Fibroblast of pulmonary artery (primary cell): Measurements from ENCODE around the gene GTSF1L.

Source experiments
- DNase-seq: peaks from one replicate; pipeline ENCODE4 v3.0.0-alpha.2; 2010; ENCODE audit warnings: low read depth
- H3K4me3 ChIP-seq: replicated peaks from 2 replicates; pipeline ENCODE4 v1.5.1; 2011; ENCODE audit warnings: low read depth, mild to moderate bottlenecking, control low read depth, low read length, moderate library complexity
- TF ChIP-seq, protein P1 (sequence below): IDR thresholded peaks from 2 replicates; pipeline ENCODE4 v1.5.1; 2011; ENCODE audit warnings: mild to moderate bottlenecking, control low read depth, low read length, inconsistent platforms; ENCODE audit errors: missing control alignments

The GTSF1L gene

DNA sequence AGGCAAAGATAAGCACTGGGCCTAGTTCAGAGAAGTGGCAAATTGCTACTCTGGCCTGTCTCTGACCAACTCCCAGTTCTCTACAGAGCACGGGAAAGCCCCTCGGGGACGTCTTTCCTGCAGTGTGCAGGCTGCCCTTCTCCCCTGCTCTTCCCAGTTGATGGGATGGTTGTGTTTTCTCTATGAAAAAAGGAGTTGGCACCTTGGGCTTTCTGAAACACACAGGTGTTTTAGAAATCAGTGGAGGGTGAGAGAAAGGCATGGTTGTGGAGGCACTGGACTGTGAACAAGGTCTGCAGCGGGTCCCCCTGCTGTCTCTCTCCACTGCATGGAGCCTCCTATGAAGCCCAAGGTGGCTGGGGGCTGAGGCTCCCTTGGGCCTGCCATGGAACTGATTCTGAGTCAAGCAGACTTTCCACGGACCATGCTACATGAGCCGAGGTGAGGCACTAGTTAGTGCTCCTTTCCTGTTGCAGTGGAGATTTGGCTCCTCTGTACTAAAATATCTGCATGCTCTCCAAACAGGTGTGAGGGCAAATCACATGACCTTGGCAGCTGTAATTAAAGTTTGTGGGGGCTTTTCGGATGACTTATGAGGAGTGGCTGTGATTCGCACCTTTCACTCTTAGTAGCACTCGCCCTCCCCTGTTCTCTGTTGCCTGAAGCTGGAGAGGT is 16.3 kb downstream of the GTSF1L start:
- TF ChIP-seq, protein P1, sequence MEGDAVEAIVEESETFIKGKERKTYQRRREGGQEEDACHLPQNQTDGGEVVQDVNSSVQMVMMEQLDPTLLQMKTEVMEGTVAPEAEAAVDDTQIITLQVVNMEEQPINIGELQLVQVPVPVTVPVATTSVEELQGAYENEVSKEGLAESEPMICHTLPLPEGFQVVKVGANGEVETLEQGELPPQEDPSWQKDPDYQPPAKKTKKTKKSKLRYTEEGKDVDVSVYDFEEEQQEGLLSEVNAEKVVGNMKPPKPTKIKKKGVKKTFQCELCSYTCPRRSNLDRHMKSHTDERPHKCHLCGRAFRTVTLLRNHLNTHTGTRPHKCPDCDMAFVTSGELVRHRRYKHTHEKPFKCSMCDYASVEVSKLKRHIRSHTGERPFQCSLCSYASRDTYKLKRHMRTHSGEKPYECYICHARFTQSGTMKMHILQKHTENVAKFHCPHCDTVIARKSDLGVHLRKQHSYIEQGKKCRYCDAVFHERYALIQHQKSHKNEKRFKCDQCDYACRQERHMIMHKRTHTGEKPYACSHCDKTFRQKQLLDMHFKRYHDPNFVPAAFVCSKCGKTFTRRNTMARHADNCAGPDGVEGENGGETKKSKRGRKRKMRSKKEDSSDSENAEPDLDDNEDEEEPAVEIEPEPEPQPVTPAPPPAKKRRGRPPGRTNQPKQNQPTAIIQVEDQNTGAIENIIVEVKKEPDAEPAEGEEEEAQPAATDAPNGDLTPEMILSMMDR: no peak
- DNase-seq: no peak
- H3K4me3 ChIP-seq: no peak overlapping the region

- no peak for DNase-seq
- H3K4me3 ChIP-seq: no peak overlapping the region
- TF ChIP-seq, protein P1: no peak
These were observed 24.3 kb downstream of the GTSF1L start for GRCh38 chr20:43702502-43702901.

- H3K4me3 ChIP-seq: no peak overlapping the region
- TF ChIP-seq, protein P1: no peak
- DNase-seq: no peak
These were observed 26.2 kb downstream of the GTSF1L start for GRCh38 chr20:43700627-43701026.

DNA sequence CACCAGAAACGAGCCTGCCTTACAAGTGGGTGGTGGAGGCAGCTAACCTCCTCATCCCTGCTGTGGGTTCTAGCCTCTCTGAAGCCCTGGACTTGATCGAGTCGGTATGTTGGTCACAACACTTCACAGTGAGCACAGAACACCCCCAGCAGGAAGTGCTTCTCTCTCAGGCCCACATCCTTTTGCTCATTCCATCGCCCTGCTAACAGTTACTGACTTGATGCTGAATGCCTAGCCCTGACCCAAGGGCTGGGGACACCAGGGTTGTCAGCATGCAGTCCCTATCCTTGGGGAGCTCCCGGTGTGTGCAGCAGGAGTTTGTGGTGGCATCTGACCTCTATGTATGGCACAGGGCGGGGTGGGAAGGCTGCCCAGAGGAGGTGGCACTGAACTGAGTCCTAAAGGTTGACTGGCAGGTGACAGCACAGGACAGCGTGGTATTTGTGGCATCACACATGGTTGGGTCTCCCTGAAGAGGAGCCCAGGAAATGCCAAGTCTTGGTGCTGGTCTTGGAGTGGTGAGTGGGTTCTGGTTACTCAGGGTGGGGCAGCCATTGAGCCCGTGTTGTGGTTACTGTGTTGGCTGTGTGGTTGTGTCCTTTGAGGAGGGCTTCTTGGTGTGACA is 26.7 kb downstream of the GTSF1L start:
- no peak overlapping the region for H3K4me3 ChIP-seq
- DNase-seq: no peak
- TF ChIP-seq, protein P1: no peak

DNA sequence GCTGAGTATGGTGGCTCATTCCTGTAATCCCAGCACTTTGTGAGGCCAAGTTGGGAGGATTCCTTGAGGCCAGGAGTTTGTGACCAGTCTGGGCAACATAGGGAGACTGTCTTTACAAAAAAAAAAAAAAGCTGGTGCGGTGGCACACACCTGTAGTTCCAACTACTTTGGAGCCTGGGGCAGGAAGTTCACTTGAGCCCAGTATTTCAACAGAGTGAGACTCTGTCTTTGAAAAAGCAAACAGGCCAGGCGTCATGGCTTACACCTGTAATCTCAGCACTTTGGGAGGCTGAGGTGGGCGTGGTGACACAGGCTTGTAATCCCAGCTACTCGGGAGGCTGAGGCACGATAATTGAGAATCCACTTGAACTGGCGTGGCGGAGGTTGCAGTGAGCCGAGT is 31.2 kb downstream of the GTSF1L start:
- no peak overlapping the region for H3K4me3 ChIP-seq
- DNase-seq: no peak
- TF ChIP-seq, protein P1: no peak

DNA sequence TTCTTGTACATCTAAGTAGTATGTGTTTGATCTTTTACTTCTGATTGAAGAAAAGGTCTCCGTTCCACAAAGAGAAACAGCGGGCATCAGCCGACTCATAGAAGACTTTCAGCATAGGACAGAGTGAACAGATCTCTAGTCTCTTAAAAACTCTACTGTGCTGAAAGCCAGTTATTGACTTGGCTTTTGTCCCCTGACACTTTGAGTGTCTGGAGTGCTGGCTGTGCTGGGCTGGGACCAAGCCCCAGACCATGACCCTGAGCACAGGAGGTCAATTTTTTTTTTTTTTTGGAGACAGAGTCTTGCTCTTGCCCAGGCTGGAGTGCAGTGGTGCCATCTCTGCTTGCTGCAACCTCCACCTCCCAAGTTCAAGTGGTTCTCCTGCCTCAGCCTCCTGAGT is 32.0 kb downstream of the GTSF1L start:
- DNase-seq: no peak
- no peak overlapping the region for H3K4me3 ChIP-seq
- TF ChIP-seq, protein P1: no peak

GRCh38 chr20:43691928-43692524 is 34.8 kb downstream of the GTSF1L start:
- H3K4me3 ChIP-seq: no peak overlapping the region
- DNase-seq: peak; percentile 38
- TF ChIP-seq, protein P1: peak; percentile 62
